NCI-H2227 (cell line): ENCODE measurements around the gene TAOK3.

Source experiments
- DNase-seq: peaks from one replicate; lab custom pipeline; 2025; ENCODE audit not compliant: unreplicated experiment; lab: John Stamatoyannopoulos, UW

TAOK3 gene

DNA sequence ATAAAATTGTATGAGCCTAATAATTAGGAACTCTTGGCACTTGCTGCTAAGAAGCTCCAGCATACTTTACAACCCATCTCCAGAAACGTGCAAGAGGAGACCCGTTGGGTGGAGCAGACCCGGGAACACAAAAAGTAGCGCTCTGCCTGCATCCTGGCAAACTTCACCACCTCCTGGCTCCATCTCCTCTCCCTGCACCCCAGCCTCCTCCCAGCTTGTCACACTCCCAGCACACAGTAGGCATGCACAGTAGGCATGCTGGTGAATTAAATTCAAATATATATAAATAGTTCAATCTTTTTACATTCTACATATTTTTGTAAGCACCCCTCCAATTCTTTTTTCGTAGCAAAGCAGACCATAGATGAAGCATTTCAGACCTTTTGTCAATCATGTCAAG is 270.1 kb downstream of the TAOK3 start:
- DNase-seq, result no peak

GRCh38 chr12:118102070-118102469 is 270.6 kb downstream of the TAOK3 start:
- no peak for DNase-seq

GRCh38 chr12:118101051-118101450 is 271.7 kb downstream of the TAOK3 start:
- no peak for DNase-seq
